ENCODE data around the gene FYN. TPM values are rescaled to one million over a fixed set of nuclear protein-coding genes. Genes with fewer than 3 reads are reported as not detected.
"Not testable (repeated sequence)": the region's sequence is repeated elsewhere in the genome, so short reads cannot be mapped to it uniquely, and the experiment has no call there.

The FYN gene
- polyA plus RNA-seq, 3 donors, result 9.5 to 103 (median 56.7) TPM

DNA sequence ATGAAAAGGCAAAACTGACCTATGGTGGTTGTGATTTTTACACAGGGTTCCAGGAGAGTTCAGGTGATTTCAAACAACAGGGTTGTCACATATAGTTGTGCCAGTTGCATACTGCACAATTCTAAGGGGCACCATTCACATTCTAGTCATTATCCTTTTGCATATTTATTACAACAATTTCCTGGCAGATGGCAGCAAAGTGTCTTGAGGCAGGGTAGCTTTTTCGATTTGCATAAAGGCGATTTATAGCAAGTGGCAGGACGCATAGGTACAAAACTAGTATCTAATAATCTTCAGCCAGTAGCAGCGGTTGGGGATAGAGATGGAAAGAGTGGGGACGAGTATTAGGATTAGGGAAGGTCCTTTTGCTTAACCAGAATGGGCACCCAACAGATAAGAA is 221.1 kb downstream of the FYN start:
- WGBS, 3 donors, result 91 to 96% (median 93%) methylated on average over 5 of the region's 5 CpGs
- H3K27ac ChIP-seq (ENCODE audit: low read depth, low read length), result no peak overlapping the region

DNA sequence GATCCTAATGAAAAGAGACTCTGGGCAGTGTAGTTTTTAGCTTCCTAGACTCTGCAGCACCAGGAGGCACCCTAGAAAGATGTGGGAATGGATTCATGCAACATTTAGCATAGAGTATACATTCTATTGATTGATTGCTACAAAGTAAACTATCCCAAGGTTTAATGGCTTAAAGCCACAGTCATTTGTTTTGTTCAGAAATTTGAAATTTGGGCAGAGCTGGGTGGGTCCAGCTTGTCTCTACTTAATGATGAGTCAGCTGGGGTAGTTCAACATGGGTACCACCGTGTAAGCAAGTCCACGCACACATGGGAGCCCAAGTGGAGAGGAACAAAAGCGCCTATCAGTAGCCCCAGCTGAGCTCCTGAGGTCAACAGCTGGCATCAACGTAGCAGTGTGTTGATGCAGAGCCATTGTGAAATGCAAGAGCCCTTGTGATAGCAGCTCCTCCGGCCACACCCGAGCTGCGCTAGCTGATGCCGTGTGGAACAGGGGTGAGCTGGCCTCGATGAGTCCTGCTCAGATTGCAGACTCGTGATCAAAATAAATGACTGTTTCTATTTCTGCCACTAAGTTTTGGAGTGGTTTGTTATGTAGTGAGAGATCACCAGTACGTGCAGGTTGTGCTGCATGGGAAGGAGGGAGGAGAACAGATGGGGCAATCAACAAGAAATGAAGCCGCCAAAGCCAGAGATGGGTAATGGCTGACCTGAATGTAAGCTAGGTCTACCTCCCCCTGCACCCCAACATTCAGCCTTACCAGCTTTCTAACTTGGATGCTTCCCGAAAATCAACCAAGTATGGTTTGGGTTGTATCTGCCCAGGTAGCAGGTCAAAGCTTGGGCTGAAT is 221.8 kb downstream of the FYN start:
- 73 to 87% (median 83%) methylated on average over 13 of the region's 13 CpGs for WGBS, 3 donors
- H3K27ac ChIP-seq (ENCODE audit: low read depth, low read length), result no peak overlapping the region

DNA sequence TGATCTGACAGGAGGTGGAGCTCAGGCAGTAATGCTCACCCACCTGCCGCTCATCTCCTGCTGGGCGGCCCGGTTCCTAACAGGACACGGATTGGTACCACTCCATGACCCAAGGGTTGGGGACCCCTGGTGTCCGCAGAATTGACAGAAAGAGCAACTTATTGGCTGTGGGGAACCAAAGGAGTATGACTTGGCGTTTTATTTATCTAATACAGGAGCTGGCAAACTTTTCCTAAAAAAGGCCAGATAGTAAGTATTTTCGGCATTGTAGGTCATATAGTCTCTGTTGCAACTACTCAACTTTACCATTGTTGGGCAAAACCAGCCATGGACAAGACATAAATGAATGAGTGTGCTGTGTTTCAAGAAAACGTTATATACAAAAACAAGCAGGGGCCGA is 223.2 kb downstream of the FYN start:
- WGBS, 3 donors, result 73 to 87% (median 76%) methylated on average over 9 of the region's 9 CpGs
- H3K27ac ChIP-seq (ENCODE audit: low read depth, low read length), result no peak overlapping the region

DNA sequence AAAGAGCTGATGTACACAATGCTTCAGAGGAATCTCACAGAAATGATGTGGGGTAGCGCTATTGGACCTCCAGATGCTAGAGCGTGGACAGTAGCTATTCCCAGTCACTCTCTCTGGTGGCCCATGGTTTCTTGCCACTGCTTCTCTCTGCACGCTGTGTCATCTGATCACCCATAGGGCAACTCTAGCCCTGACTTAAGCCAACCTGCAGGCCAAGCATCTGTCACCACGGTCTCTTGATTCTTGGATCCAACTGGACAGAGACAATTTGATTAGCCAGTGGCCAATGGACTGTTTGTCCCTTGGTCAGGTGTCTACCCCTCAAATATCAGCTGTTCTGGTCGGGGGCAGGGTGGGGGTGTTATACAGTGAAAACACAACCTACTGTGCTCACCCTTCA is 225.2 kb downstream of the FYN start:
- no peak overlapping the region for H3K27ac ChIP-seq (ENCODE audit: low read depth, low read length)

DNA sequence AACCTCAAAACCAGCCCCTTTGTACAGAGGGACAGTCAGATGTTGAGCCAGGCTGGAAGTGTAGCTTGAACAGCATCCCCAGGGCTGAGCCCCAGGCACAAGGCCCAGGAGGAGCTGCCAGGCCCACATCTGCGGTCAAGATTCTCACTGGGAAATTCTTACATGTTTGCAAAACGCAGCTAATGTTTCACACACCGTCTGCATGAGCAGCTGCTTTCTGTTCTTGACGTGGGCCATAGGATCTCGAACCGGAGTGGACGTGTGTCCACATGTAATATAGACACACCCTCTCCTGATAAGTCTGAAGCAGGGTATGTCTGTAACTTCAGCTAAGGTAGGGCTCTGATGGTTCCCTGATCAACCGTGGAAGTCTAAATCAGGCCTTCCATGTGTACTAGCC is 226.3 kb downstream of the FYN start:
- WGBS, 3 donors, result 66 to 81% (median 67%) methylated on average over 8 of the region's 8 CpGs

More for the DNA sequence above, 225.2 kb downstream of the FYN start:
- WGBS, 3 donors, result 96 to 97% (median 97%) methylated on average over 5 of the region's 5 CpGs

DNA sequence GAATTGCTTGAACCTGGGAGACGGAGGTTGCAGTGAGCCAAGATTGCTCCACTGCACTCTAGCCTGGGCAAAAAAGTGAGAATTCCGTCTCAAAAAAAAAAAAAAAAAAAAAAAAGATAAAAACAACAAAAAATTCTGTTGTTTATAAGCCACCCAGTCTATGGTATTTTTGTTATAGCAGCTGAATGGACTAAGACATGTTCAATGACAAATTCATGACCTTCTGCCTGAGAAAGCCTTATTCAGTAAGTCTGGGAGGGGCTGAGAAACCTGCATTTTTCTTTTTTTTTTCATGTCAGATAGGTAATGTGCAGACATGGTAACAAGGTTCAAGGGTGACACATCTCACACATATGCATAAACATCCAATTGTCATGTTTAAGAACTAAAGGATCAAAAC is 227.2 kb downstream of the FYN start:
- H3K27ac ChIP-seq (ENCODE audit: low read depth, low read length), result no peak overlapping the region
- 50 to 97% (median 74%) methylated on average over 2 of the region's 2 CpGs for WGBS, 3 donors

More for the DNA sequence above, 226.3 kb downstream of the FYN start:
- peak overlapping the region; percentile 72 for H3K27ac ChIP-seq (ENCODE audit: low read depth, low read length)

DNA sequence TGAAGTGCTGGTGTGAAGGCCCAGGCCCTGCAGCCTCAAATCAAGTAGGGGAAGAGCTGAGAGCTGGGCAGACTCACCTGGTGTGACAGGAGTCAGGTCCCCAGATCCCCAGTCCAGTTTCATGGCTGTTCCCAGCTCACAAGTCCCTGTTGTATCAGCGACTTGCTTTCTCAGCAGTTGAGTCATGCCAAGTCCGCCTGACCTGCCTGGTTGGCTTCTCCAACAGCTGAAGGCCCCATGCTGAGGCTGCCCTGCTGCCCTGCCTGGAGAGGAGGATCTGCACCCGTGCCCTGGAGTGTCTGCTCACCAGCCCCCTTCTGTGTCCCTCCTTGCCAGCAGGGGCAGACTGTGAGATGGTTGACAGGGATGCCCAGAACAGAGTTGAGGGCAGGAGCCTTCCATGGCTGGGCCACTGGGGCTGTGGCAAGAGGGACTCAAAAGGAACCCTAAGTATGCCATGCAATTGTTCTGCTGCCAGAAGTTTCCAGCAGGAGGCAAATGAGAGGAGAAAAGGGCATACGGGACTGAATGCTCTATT is 228.3 kb downstream of the FYN start:
- 48 to 97% (median 77%) methylated on average over 4 of the region's 4 CpGs for WGBS, 3 donors

DNA sequence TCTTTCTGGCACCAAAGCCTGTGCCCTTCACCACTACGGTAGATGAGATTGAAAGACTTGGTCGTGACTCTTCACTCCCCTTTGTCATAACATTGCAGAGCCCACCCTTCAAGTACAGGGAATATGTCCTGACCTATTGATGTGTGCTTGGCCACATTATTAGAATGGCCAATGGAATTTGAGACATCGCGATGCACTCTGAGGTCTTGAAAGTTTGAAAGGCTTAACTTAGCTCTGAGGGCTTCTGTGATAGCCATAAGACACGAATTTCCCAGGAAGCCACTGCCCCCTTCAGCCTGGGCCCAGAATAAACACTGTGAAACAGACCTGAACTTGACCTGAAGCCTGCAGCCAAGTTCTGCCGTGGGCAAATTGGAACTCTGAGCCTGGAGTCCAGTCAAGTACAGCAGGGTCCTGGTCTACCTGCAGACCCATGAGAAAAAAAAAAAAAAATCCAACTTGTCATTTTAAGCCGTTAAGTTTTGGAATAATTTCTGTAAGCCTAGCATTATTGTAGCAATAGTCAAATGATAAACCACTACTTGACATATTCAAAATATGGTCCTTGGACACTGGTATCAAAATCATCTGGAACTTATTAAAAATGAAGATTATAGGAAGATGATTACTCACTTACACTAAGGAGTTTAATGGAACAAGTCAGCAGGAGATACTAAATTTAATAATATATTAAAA is 230.6 kb downstream of the FYN start:
- 24 to 40% (median 31%) methylated on average over 7 of the region's 7 CpGs for WGBS, 3 donors
- no peak overlapping the region for H3K27ac ChIP-seq (ENCODE audit: low read depth, low read length)

More for the DNA sequence above, 228.3 kb downstream of the FYN start:
- H3K27ac ChIP-seq (ENCODE audit: low read depth, low read length), result no peak overlapping the region

DNA sequence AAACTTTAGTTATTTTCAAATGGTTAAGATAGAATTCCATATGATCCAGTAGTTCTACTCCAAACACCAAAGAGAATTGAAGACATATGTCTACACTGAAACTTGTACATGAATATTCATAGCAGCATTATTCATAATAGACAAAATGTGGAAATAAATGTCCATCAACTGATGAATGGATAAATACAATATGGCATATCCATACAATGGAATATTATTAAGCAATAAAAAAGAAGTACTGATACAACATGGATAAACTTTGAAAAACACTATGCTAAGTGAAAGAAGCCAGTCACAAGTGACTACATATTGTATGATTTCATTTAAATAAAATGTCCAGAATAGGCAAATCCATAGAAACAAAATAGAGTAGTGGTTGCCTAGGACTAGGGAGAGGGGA is 234.0 kb downstream of the FYN start:
- H3K27ac ChIP-seq (ENCODE audit: low read depth, low read length), result no peak overlapping the region

DNA sequence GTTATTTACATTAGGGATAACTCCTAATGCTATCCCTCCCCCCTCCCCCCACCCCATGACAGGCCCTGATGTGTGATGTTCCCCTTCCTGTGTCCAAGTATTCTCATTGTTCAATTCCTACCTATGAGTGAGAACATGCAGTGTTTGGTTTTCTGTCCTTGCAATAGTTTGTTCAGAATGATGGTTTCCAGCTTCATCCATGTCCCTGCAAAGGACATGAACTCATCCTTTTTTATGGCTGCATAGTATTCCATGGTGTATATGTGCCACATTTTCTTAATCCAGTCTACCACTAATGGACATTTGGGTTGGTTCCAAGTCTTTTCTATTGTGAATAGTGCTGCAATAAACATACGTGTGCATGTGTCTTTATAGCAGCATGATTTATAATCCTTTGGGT is 238.3 kb downstream of the FYN start:
- 70 to 100% (median 94%) methylated on average over 1 of the region's 1 CpG for WGBS, 3 donors

DNA sequence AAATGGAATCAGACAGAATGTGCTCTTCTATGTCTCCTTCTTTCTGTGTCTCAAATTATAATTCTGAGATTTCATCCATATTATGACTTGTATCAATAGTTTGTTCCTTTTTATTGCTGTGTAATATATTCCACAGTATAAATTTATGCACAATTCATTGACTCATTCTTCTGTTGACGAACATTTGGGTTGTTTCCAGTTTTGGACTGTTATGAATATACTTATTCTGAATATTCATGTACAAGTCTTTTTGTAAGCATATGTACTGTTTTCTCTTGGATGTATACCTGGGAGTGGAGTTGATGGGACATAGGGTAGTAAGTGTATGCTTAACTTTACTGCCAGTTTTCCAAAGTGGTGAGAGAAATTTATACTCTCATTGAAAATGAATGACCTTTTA is 239.4 kb downstream of the FYN start:
- WGBS, 3 donors, result 79 to 90% (median 81%) methylated on average over 1 of the region's 1 CpG
- no peak overlapping the region for H3K27ac ChIP-seq (ENCODE audit: low read depth, low read length)

More for the DNA sequence above, 238.3 kb downstream of the FYN start:
- H3K27ac ChIP-seq (ENCODE audit: low read depth, low read length), result not testable (repeated sequence)

DNA sequence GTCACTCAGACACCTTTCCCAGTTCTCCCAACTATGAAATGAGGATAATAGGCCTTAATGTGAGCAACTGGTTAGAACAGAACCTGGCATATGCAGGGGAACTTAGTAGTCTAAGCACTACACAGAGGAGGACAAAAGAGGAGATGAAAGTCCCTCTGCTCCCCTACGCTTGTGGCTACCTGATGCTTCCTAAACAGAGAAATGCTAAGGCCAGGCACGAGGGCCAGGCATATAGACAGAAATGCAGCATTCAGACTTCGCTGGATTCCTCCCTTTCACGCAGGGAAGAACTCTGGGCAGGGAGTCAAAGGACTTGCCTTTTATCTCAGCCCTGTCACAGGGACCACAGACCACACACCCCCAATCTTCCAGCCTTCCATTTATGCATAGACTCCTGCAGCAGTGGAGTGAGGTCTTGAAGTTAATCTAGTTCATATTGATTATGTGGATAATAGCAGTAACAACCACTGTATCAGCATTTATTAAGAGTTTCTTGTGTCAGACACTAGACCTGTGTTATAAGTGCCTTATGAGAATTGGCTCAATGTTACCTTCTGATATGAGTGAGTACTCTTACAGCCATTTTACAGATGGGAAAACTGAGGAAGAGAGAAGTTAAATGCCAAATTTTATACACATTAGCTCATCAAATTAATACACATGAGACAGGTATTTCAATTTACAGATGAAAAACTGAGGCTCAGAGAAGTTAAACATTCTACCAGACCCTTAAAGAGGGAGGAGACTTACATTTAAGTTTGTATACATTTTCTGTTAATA is 240.6 kb downstream of the FYN start:
- H3K27ac ChIP-seq (ENCODE audit: low read depth, low read length), result no peak overlapping the region
- WGBS, 3 donors, result 86 to 93% (median 86%) methylated on average over 4 of the region's 4 CpGs

DNA sequence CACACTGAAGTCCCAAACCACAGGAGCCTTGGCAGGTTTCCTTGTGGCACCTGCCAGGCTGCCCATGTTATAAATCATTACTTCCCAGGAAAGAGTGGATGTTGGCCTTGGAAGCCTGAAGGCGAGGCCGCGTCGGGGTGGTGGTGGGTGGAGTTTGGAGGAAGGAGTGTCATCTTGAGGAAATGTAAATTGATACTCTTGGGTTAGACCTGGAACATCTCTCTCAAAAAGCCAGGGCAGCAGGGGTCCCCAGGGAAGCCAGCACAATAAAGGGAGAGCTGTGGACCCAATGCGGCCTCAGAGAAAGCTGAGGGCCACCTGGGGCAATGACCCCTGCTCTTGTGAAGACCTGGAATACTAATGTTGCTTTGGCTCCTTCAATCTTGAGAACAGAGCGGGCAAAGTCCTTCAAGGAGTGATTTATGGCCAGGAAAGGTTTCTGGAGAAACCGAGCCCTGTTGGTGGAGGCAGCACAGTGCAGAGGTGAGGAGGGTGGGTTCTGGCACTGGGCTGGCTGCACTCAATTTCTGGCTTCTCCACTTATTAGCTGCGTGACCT is 241.3 kb downstream of the FYN start:
- no peak overlapping the region for H3K27ac ChIP-seq (ENCODE audit: low read depth, low read length)
- 40 to 61% (median 57%) methylated on average over 8 of the region's 8 CpGs for WGBS, 3 donors

DNA sequence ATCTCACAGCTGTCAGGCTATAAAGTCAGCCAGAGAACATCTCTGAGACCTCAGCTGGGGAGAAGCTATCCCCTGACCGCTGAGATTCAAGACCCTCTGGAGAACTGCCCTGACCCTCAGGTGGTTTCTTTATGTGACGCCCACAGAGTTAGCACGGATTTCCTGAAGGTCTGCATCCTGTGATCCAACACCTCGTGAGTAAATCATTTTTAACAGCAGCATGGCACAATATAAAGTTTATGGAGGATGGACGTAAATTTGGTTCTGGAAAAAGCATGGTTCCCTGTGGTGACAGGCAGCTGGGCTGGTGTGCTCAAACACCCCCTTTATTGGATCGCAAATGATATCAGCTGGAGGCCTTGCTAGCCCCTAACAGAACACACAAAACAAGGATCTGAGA is 242.2 kb downstream of the FYN start:
- no peak overlapping the region for H3K27ac ChIP-seq (ENCODE audit: low read depth, low read length)

DNA sequence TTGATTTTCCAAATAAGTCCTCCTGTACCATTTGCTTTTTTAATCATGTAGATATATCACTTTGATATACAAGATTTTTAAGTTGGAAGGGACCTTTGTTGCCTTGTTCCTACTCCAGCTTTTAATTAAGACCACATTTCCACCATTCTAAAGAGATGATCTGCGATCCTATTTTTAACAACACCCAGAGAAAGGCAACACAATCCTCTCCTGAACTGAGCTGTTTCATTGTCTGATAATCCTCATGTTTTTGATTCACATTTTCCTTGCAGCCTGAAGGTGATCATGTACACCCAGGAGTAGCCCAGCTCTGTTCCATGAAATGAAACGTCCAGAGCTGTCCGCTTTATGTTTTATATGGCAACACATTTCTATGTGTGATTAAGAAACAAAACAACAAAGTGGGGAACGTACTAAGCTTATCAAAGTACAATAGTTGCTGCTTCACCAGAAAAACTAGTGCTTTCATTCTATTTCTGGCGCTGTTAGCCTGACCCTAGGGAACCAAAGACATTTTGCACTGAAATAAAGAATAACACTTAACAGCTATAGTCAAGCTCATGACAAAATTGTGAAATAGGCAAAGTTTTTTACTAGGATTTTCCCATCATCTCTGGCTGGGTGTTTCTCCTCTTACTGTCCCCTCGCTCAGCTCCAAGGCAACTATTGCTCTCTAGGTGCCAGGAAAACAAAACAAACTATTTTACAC is 245.0 kb downstream of the FYN start:
- H3K27ac ChIP-seq (ENCODE audit: low read depth, low read length), result no peak overlapping the region
- WGBS, 3 donors, result 61 to 81% (median 70%) methylated on average over 6 of the region's 6 CpGs

More for the DNA sequence above, 242.2 kb downstream of the FYN start:
- 43 to 74% (median 64%) methylated on average over 6 of the region's 6 CpGs for WGBS, 3 donors

DNA sequence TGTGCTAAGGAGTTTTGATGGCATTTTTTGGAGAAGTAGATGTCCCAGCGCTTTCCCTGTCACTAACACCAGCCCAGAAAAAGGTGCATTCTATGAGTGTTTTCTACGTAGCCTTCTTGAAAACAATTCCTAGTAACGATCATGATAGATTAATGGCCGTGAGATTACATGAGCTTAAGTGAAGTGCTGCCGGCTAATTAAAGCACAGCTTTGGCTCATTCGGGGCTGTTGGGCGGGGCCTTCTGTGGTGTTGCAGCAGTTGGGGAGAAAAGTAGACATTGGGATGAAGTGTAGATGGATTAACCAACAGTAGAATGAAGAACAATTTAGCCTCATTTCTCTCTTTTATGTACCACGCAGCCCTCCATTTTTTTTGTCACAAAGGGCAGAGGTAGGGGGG is 246.8 kb downstream of the FYN start:
- 49 to 64% (median 50%) methylated on average over 8 of the region's 8 CpGs for WGBS, 3 donors
- no peak overlapping the region for H3K27ac ChIP-seq (ENCODE audit: low read depth, low read length)

DNA sequence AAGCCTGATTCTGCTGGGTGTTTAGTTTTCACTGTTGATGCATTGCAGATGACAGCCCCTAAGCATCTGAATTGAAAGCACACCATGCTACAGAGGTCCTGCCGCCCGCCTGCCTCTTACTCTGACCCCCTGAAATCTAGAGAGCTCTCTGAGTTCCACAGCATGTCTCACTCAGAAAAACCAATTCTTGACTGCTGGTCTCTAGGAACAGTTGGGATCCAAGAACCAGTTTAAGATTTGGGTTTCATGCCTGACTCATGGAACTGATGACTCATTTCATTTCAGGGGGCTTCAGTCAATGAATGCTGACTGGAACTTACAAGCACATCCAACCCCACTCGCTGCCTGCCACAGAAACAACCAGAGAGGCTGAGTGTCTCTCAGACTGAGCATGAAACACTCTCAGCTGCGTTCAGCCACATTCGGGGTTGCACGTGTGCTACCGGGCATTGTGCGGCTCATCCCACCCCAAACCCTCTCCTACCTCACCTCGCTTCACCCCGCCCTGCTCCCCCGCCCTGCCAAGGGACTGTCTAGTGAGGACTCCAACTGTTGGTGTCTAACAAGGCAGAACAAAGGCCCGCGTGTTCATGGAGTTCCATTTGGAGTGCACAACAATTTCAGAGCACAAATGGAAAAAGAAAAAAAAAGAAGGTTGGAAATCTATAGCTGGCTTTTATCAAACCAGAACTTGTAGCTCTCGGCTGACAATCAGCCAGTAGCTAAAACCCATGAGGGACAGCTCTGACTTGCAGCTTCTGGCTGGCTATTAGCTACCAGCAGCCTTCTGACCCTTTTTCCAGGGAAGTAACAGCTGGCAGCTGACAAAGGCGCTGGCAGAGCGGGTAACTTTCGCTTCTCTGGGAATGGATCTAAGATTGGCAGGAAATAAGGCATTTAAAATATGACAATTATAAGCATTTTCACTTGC is 247.5 kb downstream of the FYN start:
- no peak overlapping the region for H3K27ac ChIP-seq (ENCODE audit: low read depth, low read length)
- 57 to 65% (median 63%) methylated on average over 17 of the region's 17 CpGs for WGBS, 3 donors

Measured in adipose tissue (tissue), 3 donors.